ENCODE results near the gene KCNH1.
"Not testable (repeated sequence)": the region's sequence is repeated elsewhere in the genome, so short reads cannot be mapped to it uniquely, and the experiment has no call there.

Gene KCNH1

GRCh38 chr1:210685295-210685650 is 448.7 kb downstream of the KCNH1 start:
- DNase-seq (ENCODE audit: low read depth in 3 of 3), result no peak

GRCh38 chr1:210684466-210685294 is 449.3 kb downstream of the KCNH1 start:
- no peak for DNase-seq (ENCODE audit: low read depth in 3 of 3)

GRCh38 chr1:210683403-210684047 is 450.4 kb downstream of the KCNH1 start:
- DNase-seq (ENCODE audit: low read depth in 3 of 3), result no peak

GRCh38 chr1:210681158-210681557 is 452.8 kb downstream of the KCNH1 start:
- no peak for DNase-seq (ENCODE audit: low read depth in 3 of 3)

GRCh38 chr1:210678306-210678705 is 455.6 kb downstream of the KCNH1 start:
- DNase-seq (ENCODE audit: low read depth in 3 of 3), result no peak

GRCh38 chr1:210677533-210677932 is 456.4 kb downstream of the KCNH1 start:
- no peak for DNase-seq (ENCODE audit: low read depth in 3 of 3)

GRCh38 chr1:210676539-210676938 is 457.4 kb downstream of the KCNH1 start:
- DNase-seq (ENCODE audit: low read depth in 3 of 3), result no peak

- DNase-seq (ENCODE audit: low read depth in 3 of 3), result no peak
These were observed 459.8 kb downstream of the KCNH1 start for GRCh38 chr1:210674151-210674550.

GRCh38 chr1:210669951-210670350 is 464.0 kb downstream of the KCNH1 start:
- DNase-seq (ENCODE audit: low read depth in 3 of 3), result no peak

- DNase-seq (ENCODE audit: low read depth in 3 of 3), result no peak
These were observed 470.0 kb downstream of the KCNH1 start for GRCh38 chr1:210663730-210664573.

- DNase-seq (ENCODE audit: low read depth in 3 of 3), result no peak
These were observed 471.5 kb downstream of the KCNH1 start for GRCh38 chr1:210662291-210663050.

- DNase-seq (ENCODE audit: low read depth in 3 of 3), result not testable (repeated sequence)
These were observed 472.4 kb downstream of the KCNH1 start for GRCh38 chr1:210661520-210661919.

GRCh38 chr1:210657806-210658205 is 476.1 kb downstream of the KCNH1 start:
- DNase-seq (ENCODE audit: low read depth in 3 of 3), result no peak

- no peak for DNase-seq (ENCODE audit: low read depth in 3 of 3)
These were observed 478.4 kb downstream of the KCNH1 start for GRCh38 chr1:210655511-210655910.

GRCh38 chr1:210654176-210654981 is 479.6 kb downstream of the KCNH1 start:
- no peak for DNase-seq (ENCODE audit: low read depth in 3 of 3)

GRCh38 chr1:210653771-210654170 is 480.2 kb downstream of the KCNH1 start:
- no peak for DNase-seq (ENCODE audit: low read depth in 3 of 3)

- no peak for DNase-seq (ENCODE audit: low read depth in 3 of 3)
These were observed 481.5 kb downstream of the KCNH1 start for GRCh38 chr1:210652329-210652954.

- no peak for DNase-seq (ENCODE audit: low read depth in 3 of 3)
These were observed 483.5 kb downstream of the KCNH1 start for GRCh38 chr1:210650403-210650802.

GRCh38 chr1:210648588-210649269 is 485.2 kb downstream of the KCNH1 start:
- DNase-seq (ENCODE audit: low read depth in 3 of 3), result no peak
